ENCODE data around the gene GADD45GIP1. TPM values are rescaled to one million over a fixed set of nuclear protein-coding genes. Genes with fewer than 3 reads are reported as not detected.
A peak's percentile ranks its signal among the peaks of the same experiment; 100 is the strongest.

Gene GADD45GIP1
- total RNA-seq, 1 donor from 2014 or later: 18.8 TPM

GRCh38 chr19:12970070-12970820 lies 13.2 kb upstream of the GADD45GIP1 start:
- Mint-ChIP-seq H3K27ac (peak overlapping the region; percentile 2), H3K4me1 (peaks cover 3% of the 10 kb centered on the region), H3K4me3 (no peak overlapping the region), H3K9me3 (no peaks in the 10 kb centered on the region), H3K27me3 (ENCODE audit: low read depth) (peaks cover 12% of the 10 kb centered on the region), H3K36me3 (no peaks in the 10 kb centered on the region)
- TF ChIP-seq CTCF (IDR thresholded peaks at IDR 0.05; ENCODE audit: unreplicated experiment): no peak
- DNase-seq (ENCODE audit: low spot score in 2 of 2, unreplicated experiment in 2 of 2): no peak

GRCh38 chr19:12969292-12969988 lies 12.4 kb upstream of the GADD45GIP1 start, which contains the start of gene DAND5:
Gene DAND5, plus strand, starts transcription at chr19:12969576. Its CDS starts 85 bp downstream, at chr19:12969661.
- Mint-ChIP-seq H3K9me3 (no peaks in the 10 kb centered on the region), H3K4me1 (peaks cover 8% of the 10 kb centered on the region), H3K27me3 (ENCODE audit: low read depth) (peaks cover 12% of the 10 kb centered on the region), H3K27ac (peak within 1 kb of the TSS; percentile 2), H3K36me3 (no peaks in the 10 kb centered on the region), H3K4me3 (no peak within 1 kb of the TSS)
- DNase-seq (ENCODE audit: low spot score in 2 of 2, unreplicated experiment in 2 of 2): no peak
- no peak for TF ChIP-seq CTCF (IDR thresholded peaks at IDR 0.05; ENCODE audit: unreplicated experiment)

- H3K27me3 Mint-ChIP-seq (ENCODE audit: low read depth): peaks cover 4% of the 10 kb centered on the region
- H3K4me1 Mint-ChIP-seq: peaks cover 8% of the 10 kb centered on the region
- no peak overlapping the region for H3K4me3 Mint-ChIP-seq
- H3K27ac Mint-ChIP-seq: no peak overlapping the region
- H3K9me3 Mint-ChIP-seq: no peaks in the 10 kb centered on the region
- no peak for DNase-seq (ENCODE audit: low spot score in 2 of 2, unreplicated experiment in 2 of 2)
- H3K36me3 Mint-ChIP-seq: no peaks in the 10 kb centered on the region
- no peak for TF ChIP-seq CTCF (IDR thresholded peaks at IDR 0.05; ENCODE audit: unreplicated experiment)
Observed at GRCh38 chr19:12967907-12968306, 10.9 kb upstream of the GADD45GIP1 start.

- Mint-ChIP-seq H3K4me1 (peaks cover 8% of the 10 kb centered on the region), H3K27me3 (ENCODE audit: low read depth) (peaks cover 6% of the 10 kb centered on the region), H3K27ac (no peak overlapping the region), H3K9me3 (no peaks in the 10 kb centered on the region), H3K36me3 (no peaks in the 10 kb centered on the region), H3K4me3 (peak overlapping the region; percentile 84)
- DNase-seq (ENCODE audit: low spot score in 2 of 2, unreplicated experiment in 2 of 2): no peak
- TF ChIP-seq CTCF (IDR thresholded peaks at IDR 0.05; ENCODE audit: unreplicated experiment): no peak
Observed at GRCh38 chr19:12965812-12966135, 8.8 kb upstream of the GADD45GIP1 start.

- TF ChIP-seq CTCF (IDR thresholded peaks at IDR 0.05; ENCODE audit: unreplicated experiment): peak; percentile 98
- H3K27me3 Mint-ChIP-seq (ENCODE audit: low read depth): peaks cover 5% of the 10 kb centered on the region
- H3K4me1 Mint-ChIP-seq: peaks cover 8% of the 10 kb centered on the region
- no peaks in the 10 kb centered on the region for H3K9me3 Mint-ChIP-seq
- no peaks in the 10 kb centered on the region for H3K36me3 Mint-ChIP-seq
- peak overlapping the region; percentile 89 for H3K27ac Mint-ChIP-seq
- DNase-seq (ENCODE audit: low spot score in 2 of 2, unreplicated experiment in 2 of 2): peak; percentile 69 to 93
- peak overlapping the region; percentile 84 for H3K4me3 Mint-ChIP-seq
Observed at GRCh38 chr19:12965017-12965811, 8.2 kb upstream of the GADD45GIP1 start.

All from mesothelial cell of epicardium (in vitro differentiated cells).